HEK293 (cell line): ENCODE results near the gene COP1.

Experiments used
- CTCF ChIA-PET: fragments of 350-600 bp; formaldehyde crosslinking; extraction: SDS; loops from one replicate; lab custom pipeline; 2021; ENCODE audit warnings: antibody characterized with exemption; lab: Yijun Ruan, JAX
- POLR2A ChIA-PET: fragments of 300-600 bp; formaldehyde crosslinking; extraction: SDS; loops from one replicate; lab custom pipeline; 2020; ENCODE audit warnings: antibody characterized with exemption, inconsistent platforms; lab: Yijun Ruan, JAX
- H3K27ac ChIP-seq: fragments of 200-500 bp; sonication (Bioruptor generic); 2 replicates; pipeline ENCODE4 v1.5.1; 2014; ENCODE audit warnings: low read depth, low read length, control low read depth, inconsistent platforms; ENCODE audit errors: extremely low read depth
- H3K36me3 ChIP-seq, 2 experiments: fragments of 200-500 bp in 1 of 2; sonication (Bioruptor generic) in 1 of 2; 1 replicate in 1 of 2; 2 replicates in 1 of 2; pipeline ENCODE4 v1.5.1; 2014 to 2017; ENCODE audit warnings: inconsistent platforms in 2 of 2, low read length in 2 of 2; ENCODE audit not compliant: control insufficient read depth in 2 of 2, insufficient read depth in 1 of 2
- H3K4me1 ChIP-seq: fragments of 200-500 bp; sonication (Bioruptor generic); 2 replicates; pipeline ENCODE4 v1.5.1; 2014; ENCODE audit warnings: mild to moderate bottlenecking, low read length, inconsistent platforms; ENCODE audit not compliant: control insufficient read depth, insufficient read depth
- H3K4me3 ChIP-seq: 2 replicates; pipeline ENCODE4 v1.5.1; 2011; ENCODE audit warnings: low read depth, mild to moderate bottlenecking, control low read depth, low read length, moderate library complexity
- H3K9me3 ChIP-seq: fragments of 200-500 bp; sonication (Bioruptor generic); 2 replicates; pipeline ENCODE4 v1.5.1; 2014; ENCODE audit warnings: low read depth, low read length, inconsistent platforms; ENCODE audit not compliant: control insufficient read depth, insufficient read depth
- KLF7 ChIP-seq: fragments of 450-650 bp; formaldehyde crosslinking; IDR thresholded peaks from 2 replicates; pipeline ENCODE4 v1.5.1; 2016; ENCODE audit warnings: missing biosample characterization, missing genetic modification characterization, borderline replicate concordance
- PRDM2 ChIP-seq: fragments of 450-650 bp; formaldehyde crosslinking; IDR thresholded peaks from 2 replicates; pipeline ENCODE4 v1.5.1; 2016; ENCODE audit warnings: missing biosample characterization, missing genetic modification characterization, borderline replicate concordance
- ZBTB49 ChIP-seq: fragments of 450-650 bp; formaldehyde crosslinking; IDR thresholded peaks from 2 replicates; pipeline ENCODE4 v1.5.1; 2016; ENCODE audit warnings: missing biosample characterization, missing genetic modification characterization, low read depth
- ZBTB7A ChIP-seq: fragments of 450-650 bp; formaldehyde crosslinking; IDR thresholded peaks from 2 replicates; pipeline ENCODE4 v1.5.1; 2016; ENCODE audit warnings: low read depth, missing biosample characterization, missing genetic modification characterization
- ZNF132 ChIP-seq: fragments of 450-650 bp; formaldehyde crosslinking; IDR thresholded peaks from 2 replicates; pipeline ENCODE4 v1.5.1; 2017; ENCODE audit warnings: missing biosample characterization, missing genetic modification characterization, borderline replicate concordance
- ZNF157 ChIP-seq: fragments of 450-650 bp; formaldehyde crosslinking; IDR thresholded peaks from 2 replicates; pipeline ENCODE4 v1.5.1; 2016; ENCODE audit warnings: missing biosample characterization, missing genetic modification characterization
- ZNF221 ChIP-seq: fragments of 450-650 bp; formaldehyde crosslinking; IDR thresholded peaks from 2 replicates; pipeline ENCODE4 v1.5.1; 2017; ENCODE audit warnings: missing biosample characterization, missing genetic modification characterization, borderline replicate concordance
- ZNF366 ChIP-seq: fragments of 450-650 bp; formaldehyde crosslinking; conservative IDR thresholded peaks from 2 replicates; pipeline ENCODE4 v1.5.1; 2016; ENCODE audit warnings: missing biosample characterization, missing genetic modification characterization
- ZNF37A ChIP-seq: fragments of 450-650 bp; IDR thresholded peaks from 2 replicates; pipeline ENCODE4 v1.5.1; 2018; ENCODE audit warnings: missing biosample characterization, missing genetic modification characterization
- ZNF426 ChIP-seq: fragments of 450-650 bp; formaldehyde crosslinking; IDR thresholded peaks from 2 replicates; pipeline ENCODE4 v1.5.1; 2017; ENCODE audit warnings: missing biosample characterization, missing genetic modification characterization, mild to moderate bottlenecking, inconsistent platforms, moderate library complexity
- ZNF449 ChIP-seq: fragments of 450-650 bp; formaldehyde crosslinking; IDR thresholded peaks from 2 replicates; pipeline ENCODE4 v1.5.1; 2017; ENCODE audit warnings: missing biosample characterization, mild to moderate bottlenecking, missing genetic modification characterization, moderate library complexity
- ZNF518A ChIP-seq: fragments of 450-650 bp; formaldehyde crosslinking; conservative IDR thresholded peaks from 2 replicates; pipeline ENCODE4 v1.5.1; 2016; ENCODE audit warnings: low read depth, missing biosample characterization, missing genetic modification characterization
- ZNF600 ChIP-seq: fragments of 450-650 bp; formaldehyde crosslinking; IDR thresholded peaks from 2 replicates; pipeline ENCODE4 v1.5.1; 2016; ENCODE audit warnings: missing biosample characterization, missing genetic modification characterization
- ZNF621 ChIP-seq: fragments of 450-650 bp; formaldehyde crosslinking; IDR thresholded peaks from 2 replicates; pipeline ENCODE4 v1.5.1; 2017; ENCODE audit warnings: missing biosample characterization, missing genetic modification characterization
- ZNF624 ChIP-seq: fragments of 450-650 bp; formaldehyde crosslinking; IDR thresholded peaks from 2 replicates; pipeline ENCODE4 v1.5.1; 2017; ENCODE audit warnings: missing biosample characterization, missing genetic modification characterization
- ZNF654 ChIP-seq: fragments of 450-650 bp; formaldehyde crosslinking; IDR thresholded peaks from 2 replicates; pipeline ENCODE4 v1.5.1; 2016; ENCODE audit warnings: low read depth, missing biosample characterization, missing genetic modification characterization
- ZNF747 ChIP-seq: fragments of 450-650 bp; formaldehyde crosslinking; IDR thresholded peaks from 2 replicates; pipeline ENCODE4 v1.5.1; 2016; ENCODE audit warnings: missing biosample characterization, missing genetic modification characterization
- ZNF768 ChIP-seq: fragments of 450-650 bp; formaldehyde crosslinking; IDR thresholded peaks from 2 replicates; pipeline ENCODE4 v1.5.1; 2018; ENCODE audit warnings: missing biosample characterization, mild to moderate bottlenecking, missing genetic modification characterization
- ZNF843 ChIP-seq: fragments of 450-650 bp; formaldehyde crosslinking; IDR thresholded peaks from 2 replicates; pipeline ENCODE4 v1.5.1; 2016; ENCODE audit warnings: missing biosample characterization, missing genetic modification characterization
- ZSCAN4 ChIP-seq: fragments of 450-650 bp; formaldehyde crosslinking; IDR thresholded peaks from 2 replicates; pipeline ENCODE4 v1.5.1; 2017; ENCODE audit warnings: missing biosample characterization, missing genetic modification characterization

The COP1 gene

GRCh38 chr1:176199707-176200106, 7.4 kb downstream of the COP1 start:
- Histone ChIP-seq H3K36me3 (no peaks in the 10 kb centered on the region; a peak in 1 of 3 replicates), H3K4me1 (peaks cover 6% of the 10 kb centered on the region), H3K27ac (no peak overlapping the region), H3K9me3 (no peaks in the 10 kb centered on the region), H3K4me3 (no peak overlapping the region)
- no peak for TF ChIP-seq ZNF747 (tag by site-specific recombination)
- TF ChIP-seq ZNF449 (tag by site-specific recombination), result no peak
- TF ChIP-seq ZBTB7A (tag by site-specific recombination), result no peak
- TF ChIP-seq ZNF221 (tag by site-specific recombination), result no peak
- TF ChIP-seq ZNF624 (tag by site-specific recombination), result no peak
- no peak for TF ChIP-seq ZNF621
- TF ChIP-seq ZNF600 (tag by site-specific recombination), result no peak
- no peak for TF ChIP-seq ZNF768 (tag by site-specific recombination)
- POLR2A ChIA-PET, result no interaction called here
- CTCF ChIA-PET, result no interaction called here

- CTCF ChIA-PET, result no interaction called here
- Histone ChIP-seq H3K4me1 (peaks cover 3% of the 10 kb centered on the region), H3K9me3 (no peaks in the 10 kb centered on the region), H3K27ac (no peak overlapping the region), H3K36me3 (no peaks in the 10 kb centered on the region; a peak in 1 of 3 replicates), H3K4me3 (no peak overlapping the region)
- POLR2A ChIA-PET, result no interaction called here
- no peak for TF ChIP-seq KLF7 (tag by site-specific recombination)
- TF ChIP-seq ZNF132 (tag by site-specific recombination), result no peak
- no peak for TF ChIP-seq PRDM2 (tag by site-specific recombination)
- TF ChIP-seq ZBTB49 (tag by site-specific recombination), result no peak
- TF ChIP-seq ZNF366 (tag by site-specific recombination), result no peak
- TF ChIP-seq ZNF426, result no peak
- TF ChIP-seq ZSCAN4 (tag by site-specific recombination), result no peak
- TF ChIP-seq ZNF518A (tag by site-specific recombination), result no peak
- no peak for TF ChIP-seq ZNF843 (tag by site-specific recombination)
- TF ChIP-seq ZNF37A, result no peak
- TF ChIP-seq ZNF654 (tag by site-specific recombination), result no peak
- TF ChIP-seq ZNF157 (tag by site-specific recombination), result no peak
These were observed 8.7 kb downstream of the COP1 start for GRCh38 chr1:176198413-176198812.
